Measurements from ENCODE around the gene DLGAP1.
A peak's percentile ranks its signal among the peaks of the same experiment; 100 is the strongest.
"Not testable (repeated sequence)": the region's sequence is repeated elsewhere in the genome, so short reads cannot be mapped to it uniquely, and the experiment has no call there.

DLGAP1 gene

GRCh38 chr18:3709205-3709604, 745.9 kb downstream of the DLGAP1 start:
- no peak for DNase-seq

- DNase-seq = no peak
Observed at GRCh38 chr18:3706279-3707097, 748.6 kb downstream of the DLGAP1 start.

GRCh38 chr18:3704556-3705344, 750.4 kb downstream of the DLGAP1 start:
- DNase-seq = no peak

GRCh38 chr18:3703732-3704176, 751.4 kb downstream of the DLGAP1 start:
- DNase-seq = no peak

- not testable (repeated sequence) for DNase-seq
Observed at GRCh38 chr18:3699707-3700567, 755.2 kb downstream of the DLGAP1 start.

GRCh38 chr18:3694030-3694778, 760.9 kb downstream of the DLGAP1 start:
- not testable (repeated sequence) for DNase-seq

- DNase-seq = no peak
Observed at GRCh38 chr18:3693410-3693809, 761.7 kb downstream of the DLGAP1 start.

GRCh38 chr18:3692691-3693090, 762.4 kb downstream of the DLGAP1 start:
- no peak for DNase-seq

- peak; percentile 79 for DNase-seq
Observed at GRCh38 chr18:3692113-3692621, 762.9 kb downstream of the DLGAP1 start.

- no peak for DNase-seq
Observed at GRCh38 chr18:3691705-3692104, 763.4 kb downstream of the DLGAP1 start.

- DNase-seq = no peak
Observed at GRCh38 chr18:3690764-3691066, 764.4 kb downstream of the DLGAP1 start.

GRCh38 chr18:3689986-3690763, 764.9 kb downstream of the DLGAP1 start:
- no peak for DNase-seq

GRCh38 chr18:3689091-3689490, 766.0 kb downstream of the DLGAP1 start:
- no peak for DNase-seq

- DNase-seq = no peak
Observed at GRCh38 chr18:3688690-3689089, 766.4 kb downstream of the DLGAP1 start.

GRCh38 chr18:3683483-3683882, 771.6 kb downstream of the DLGAP1 start:
- peak; percentile 27 for DNase-seq

- DNase-seq = no peak
Observed at GRCh38 chr18:3682061-3682460, 773.0 kb downstream of the DLGAP1 start.

GRCh38 chr18:3679241-3679640, 775.9 kb downstream of the DLGAP1 start:
- no peak for DNase-seq

GRCh38 chr18:3675994-3676393, 779.1 kb downstream of the DLGAP1 start:
- DNase-seq = no peak

GRCh38 chr18:3675446-3675845, 779.7 kb downstream of the DLGAP1 start:
- DNase-seq = no peak

- peak; percentile 78 for DNase-seq
Observed at GRCh38 chr18:3671176-3671575, 783.9 kb downstream of the DLGAP1 start.

GRCh38 chr18:3669376-3669775, 785.7 kb downstream of the DLGAP1 start:
- DNase-seq = no peak
